Fibroblast of upper back skin (primary cell): Measurements from ENCODE around the gene CLCA1.

Source experiments
- DNase-seq: peaks from one replicate; pipeline ENCODE4 v3.0.0-alpha.2; 2013

CLCA1 gene

DNA sequence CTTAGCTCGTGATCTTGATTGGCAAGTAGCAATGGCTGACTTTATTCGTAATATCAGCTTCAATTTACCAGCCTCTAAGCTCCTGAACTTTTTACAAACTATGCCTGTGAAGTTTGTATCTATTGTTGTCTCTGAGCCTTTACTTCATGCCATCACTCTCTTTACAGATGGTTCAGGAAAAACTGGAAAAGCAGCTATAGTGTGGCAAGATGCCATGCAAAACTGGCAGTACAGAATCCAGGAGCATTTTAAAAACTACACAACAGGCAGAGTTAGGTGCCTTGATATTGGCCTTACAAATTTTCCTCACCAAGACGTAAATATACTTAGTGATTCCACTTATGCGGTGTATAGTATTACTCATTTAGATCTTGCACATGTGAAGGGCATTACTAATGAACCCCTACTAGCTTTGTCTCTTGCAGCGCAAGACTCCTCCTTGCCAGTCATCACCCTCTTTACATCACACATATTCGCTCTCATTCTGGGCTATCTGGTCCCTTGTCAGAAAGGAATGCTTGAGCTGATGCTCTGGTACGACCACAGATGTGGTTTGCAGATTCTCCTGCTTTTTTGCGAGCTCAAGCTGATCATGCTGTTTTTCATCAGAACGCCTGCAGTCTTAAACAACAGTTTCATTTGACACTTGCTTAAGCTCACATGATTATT is 36.3 kb downstream of the CLCA1 start:
- DNase-seq: peak; percentile 69

DNA sequence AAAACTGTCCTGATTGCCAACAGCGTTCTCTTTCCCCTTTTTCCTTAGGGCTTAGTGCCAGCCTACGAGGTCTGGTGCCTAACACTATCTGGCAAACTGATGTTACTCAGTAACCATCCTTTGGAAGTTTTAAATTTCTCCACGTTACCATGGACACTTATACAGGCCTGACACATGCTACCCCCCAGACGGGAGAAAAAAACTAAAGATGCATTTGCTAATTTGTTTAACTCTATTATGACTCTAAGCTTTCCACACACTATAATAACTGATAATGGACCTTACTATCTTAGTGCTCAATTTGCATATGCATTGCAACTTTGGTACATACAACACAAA is 36.8 kb downstream of the CLCA1 start:
- no peak for DNase-seq

DNA sequence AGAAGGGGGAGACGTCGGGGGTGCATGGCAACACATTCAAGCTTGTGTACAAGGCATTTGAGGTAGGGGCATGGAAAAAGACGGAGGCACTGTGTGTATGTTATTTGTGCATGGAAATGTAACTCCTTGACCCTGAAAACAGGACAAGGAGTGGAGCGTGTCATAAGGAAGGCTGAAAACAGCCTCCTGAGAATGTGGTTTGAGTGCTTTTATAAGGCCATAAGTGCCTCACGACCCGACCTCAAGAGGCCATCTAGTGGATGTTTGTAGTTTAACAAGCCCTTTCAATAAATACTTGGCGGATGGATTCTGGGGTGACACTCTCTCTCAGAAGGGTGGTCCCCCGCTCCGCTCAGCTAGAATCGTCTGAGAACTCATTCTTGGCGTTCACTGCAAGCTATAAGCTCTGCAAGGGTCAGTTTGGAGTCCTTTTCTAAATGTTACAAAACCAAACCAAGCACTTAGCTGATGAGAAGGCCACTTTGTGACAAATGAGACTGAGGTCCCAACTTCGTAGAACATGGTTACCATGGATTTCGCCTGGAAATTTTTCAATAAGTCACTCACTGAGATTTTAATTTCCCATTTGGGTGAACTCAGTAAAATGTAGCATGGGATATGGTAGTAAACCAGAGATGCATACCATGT is 39.3 kb downstream of the CLCA1 start:
- DNase-seq: peak; percentile 53

DNA sequence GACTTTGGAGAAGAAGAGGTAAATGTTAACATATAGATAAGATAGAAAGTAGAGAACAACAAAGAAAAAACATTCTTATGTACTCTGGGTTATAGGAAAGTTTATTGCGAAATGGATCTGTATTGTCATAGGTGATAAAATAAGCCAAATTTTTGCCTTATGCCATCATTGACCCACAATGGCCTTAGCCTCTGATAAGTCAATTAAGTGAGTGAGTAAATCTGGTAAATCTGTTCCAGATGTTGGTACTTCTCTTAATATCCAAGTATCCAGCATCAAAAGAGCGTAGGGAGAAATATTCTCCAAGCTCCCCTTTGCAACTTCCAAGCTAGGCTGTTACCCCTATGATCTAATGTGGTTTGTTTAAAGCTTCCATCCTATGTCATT is 39.8 kb downstream of the CLCA1 start:
- DNase-seq: peak; percentile 68

DNA sequence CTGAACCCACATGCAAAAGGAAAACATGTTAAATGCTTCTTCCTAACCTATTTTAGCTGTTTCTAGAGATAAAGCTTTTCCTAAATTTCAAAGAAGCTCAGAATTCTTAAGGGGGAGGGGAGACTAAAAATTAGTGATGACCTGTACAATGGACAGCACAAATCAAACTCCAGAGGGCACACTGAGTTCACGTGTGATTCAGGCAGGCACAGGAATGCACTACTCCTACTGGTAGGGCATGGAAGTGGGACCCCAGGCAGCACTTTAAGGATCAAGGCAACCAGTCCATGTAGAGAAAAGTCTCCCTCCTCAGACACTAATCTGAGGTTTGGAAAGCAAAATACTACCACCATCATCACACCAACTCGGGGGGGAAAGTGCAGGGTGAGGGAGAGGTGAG is 46.9 kb downstream of the CLCA1 start:
- DNase-seq: no peak

DNA sequence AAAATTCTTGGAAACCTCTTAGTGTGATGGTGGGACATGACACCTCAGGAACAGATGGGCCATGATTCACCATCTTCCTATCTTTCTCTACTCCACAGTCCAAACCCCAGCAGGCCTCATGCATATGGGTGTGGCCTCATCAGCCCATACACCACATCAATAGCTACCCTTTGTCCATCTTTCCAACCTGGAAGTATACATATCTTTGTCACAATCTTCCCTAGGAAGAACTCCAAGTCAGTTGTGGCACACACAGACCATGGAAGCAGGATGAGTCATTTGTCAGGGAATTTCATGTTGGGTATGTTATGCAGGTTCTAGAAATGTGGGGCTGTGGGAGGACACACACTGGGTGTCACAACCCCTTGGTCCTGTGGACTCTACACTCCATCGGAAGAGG is 47.6 kb downstream of the CLCA1 start:
- DNase-seq: no peak

DNA sequence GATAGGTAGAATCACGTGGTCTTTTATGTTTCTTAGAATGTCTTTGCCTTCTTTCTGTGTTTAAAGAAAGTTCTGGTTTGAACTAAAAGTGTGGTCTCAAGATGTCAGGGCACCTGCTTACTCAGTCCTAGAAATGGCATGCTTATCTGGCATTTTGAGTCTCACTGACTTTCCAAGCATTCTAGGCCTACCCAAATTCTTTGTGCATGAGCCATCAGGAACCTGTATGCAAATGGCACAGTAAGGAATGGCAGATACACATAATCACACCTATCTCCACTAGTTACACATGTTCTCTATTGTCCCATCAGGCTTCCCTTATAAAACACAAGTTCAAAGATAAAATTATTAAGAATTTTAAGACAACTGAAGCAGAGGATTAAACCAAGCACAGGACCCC is 48.6 kb downstream of the CLCA1 start:
- DNase-seq: no peak

DNA sequence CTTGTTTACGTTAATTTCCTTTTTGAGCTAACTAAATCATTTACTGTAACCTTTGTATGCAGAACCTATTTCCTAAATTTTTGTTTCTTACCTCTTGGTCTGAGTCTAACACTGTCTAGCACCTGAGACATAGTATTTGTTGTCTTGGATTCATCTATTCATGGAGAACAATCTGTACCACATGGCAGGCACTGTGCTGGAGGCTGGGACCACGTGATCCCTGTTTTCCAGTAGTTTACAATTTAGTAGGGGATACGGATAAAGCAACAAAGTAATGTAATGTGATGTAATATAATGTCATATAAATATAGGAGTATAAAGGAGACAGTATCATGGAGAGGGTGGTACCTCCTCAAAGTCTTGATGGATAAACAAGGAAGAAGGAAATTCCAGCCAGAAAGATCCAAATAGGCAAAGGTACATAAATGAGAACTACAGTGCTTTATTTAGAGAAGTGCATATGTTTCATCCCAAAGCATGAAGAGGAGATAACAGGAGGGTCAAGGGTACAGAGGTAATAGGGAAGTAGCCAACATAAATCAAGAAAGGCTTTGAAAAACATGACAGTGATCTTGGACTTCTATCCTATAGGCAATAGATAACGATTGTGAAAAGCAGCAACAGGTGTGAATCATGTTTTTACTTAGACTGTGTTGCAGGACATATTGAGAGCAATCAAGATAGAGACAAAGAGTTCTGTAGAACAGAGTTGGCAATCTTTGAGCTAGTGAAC is 52.2 kb downstream of the CLCA1 start:
- no peak for DNase-seq

DNA sequence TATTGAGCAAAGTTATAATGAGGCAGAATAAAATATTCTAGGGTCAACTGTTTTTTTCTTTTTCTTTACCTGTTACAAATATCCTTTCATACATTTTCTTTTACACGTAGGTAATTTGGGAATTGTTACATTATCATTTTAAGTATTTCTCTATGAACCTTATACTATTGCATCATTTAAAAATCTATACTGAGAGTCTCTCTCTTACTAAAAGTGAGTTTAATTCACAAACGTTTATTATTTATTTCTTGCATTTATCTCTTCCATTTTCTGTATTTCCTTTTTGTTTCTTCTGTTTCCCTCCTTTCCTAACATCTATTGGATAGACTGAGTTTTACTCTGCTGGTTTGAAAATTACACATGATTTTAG is 52.8 kb downstream of the CLCA1 start:
- DNase-seq: no peak

DNA sequence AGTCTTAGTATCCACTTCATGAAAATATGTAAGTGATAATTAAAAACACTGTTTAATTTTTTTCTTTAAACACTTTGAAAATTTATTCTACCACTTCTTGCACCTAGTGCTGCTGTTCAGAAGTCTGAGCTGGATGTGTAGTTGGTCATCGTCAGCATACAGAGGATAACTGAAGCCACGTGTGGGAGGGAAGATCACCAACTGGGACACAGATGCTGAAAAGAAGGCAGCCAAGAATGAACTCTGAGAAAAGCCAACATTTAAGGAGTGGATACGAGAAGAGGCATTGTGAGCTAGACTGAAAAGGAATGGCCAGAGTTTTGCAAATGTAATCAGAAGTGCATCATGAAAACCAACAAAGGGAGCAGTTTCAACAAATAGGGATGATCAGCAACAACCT is 53.5 kb downstream of the CLCA1 start:
- DNase-seq: no peak

DNA sequence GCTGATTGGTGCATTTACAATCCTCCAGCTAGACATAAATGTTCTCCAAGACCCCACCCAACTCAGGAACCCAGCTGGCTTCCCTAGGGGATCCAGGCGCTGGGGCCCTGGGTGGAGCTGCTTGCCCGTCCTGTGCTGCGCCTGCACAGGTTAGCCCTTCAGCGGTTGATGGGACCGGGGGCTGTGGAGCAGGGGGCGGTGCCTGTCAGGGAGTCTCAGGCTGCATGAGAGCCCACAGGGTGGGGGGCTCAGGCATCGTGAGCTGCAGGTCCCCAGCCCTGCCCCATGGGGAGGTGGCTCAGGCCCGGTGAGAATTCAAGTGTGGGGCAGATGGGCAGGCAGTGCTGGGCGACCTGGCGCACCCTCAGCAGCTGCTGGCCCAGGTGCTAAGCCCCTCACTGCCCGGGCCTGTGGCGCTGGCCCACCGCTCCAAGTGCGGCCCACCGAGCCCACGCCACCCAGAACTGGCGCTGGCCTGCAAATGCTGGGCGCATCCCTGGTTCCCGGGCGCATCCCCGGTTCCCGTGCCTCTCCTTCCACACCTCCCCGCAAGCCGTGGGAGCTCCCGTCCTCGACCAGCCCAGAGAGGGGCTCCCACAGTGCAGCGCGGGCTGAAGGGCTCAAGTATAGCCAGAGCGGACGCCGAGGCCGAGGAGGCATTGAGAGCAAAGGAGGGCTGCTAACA is 55.1 kb downstream of the CLCA1 start:
- DNase-seq: no peak

DNA sequence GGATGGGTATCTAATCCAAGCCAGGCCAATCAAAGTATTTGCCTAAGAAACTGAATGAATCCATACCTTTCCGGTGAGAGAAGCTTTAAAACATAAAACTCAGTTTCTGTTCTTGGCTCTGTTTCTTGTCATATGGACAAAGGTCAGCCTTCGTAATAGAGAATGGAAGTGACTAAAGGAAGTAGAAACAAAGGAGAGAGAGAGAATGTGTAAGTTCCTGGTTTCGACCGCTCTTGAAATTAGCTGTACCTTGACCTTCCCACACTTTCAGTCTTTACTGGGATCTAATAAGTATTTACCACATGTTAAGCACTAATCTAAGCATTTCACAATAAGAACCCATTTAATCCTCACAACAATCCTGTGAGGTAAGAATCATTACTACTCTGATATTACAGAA is 58.6 kb downstream of the CLCA1 start:
- no peak for DNase-seq

DNA sequence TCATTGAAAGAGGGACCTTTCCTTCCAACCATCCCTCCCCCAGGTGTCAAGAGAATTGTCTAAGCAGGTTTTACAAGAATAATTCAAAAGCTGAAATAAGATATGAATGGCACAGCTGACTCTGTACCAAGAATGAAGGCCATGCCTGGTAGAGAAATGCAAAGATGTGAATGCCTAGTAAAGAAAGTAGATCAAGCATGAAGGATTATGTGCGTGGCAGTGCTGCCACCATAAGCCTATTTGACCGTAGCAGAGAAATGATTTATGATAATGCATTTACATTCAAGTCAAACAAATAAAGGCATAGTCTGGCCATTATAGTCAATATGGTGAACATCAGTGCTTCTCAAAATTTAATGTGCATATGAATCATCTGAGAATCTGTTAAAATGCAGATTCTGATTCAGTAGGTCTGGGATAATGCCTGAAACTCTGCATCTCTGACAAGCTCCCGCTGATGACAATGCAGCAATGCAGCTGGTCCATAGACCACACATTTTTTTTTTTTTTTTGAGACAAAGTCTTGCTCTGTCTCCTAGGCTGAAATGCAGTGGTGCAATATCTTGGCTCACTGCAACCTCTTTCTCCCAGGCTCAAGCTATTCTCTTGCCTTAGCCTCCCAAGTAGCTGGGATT is 61.6 kb downstream of the CLCA1 start:
- no peak for DNase-seq

DNA sequence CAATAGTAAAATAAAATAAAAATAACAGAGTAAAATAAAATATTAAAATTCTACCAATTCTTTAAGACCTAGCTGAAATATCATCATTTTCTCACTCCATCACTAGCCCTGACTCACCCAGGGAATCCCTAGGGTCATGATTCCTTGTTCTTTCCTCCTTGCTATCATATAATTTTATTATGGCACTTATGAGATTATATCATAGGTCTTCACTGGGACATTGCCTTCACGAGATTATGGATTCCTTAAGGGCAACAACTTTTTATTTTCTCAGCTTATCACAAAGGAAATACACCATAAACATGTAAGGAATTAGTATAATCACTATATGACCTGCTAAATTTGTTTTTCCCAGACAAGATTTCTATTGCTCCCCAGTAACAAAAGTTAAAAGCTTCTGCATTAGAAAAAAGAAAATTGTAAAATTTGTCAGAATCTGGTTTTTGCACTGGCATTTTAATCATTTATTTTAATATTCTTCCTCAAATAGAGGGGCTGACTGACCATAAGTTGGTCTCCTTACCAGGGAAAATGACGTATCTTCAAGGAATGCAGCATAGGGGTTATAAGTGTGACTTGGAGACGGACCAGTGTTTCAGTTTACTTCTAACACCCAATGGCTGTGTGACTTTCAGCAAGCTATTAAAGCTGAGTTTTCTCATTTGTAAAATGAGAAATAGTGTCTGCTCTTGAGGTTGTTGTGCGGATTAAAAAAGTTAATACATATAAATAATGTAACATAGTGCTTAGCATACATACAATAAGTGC is 69.4 kb downstream of the CLCA1 start:
- no peak for DNase-seq

DNA sequence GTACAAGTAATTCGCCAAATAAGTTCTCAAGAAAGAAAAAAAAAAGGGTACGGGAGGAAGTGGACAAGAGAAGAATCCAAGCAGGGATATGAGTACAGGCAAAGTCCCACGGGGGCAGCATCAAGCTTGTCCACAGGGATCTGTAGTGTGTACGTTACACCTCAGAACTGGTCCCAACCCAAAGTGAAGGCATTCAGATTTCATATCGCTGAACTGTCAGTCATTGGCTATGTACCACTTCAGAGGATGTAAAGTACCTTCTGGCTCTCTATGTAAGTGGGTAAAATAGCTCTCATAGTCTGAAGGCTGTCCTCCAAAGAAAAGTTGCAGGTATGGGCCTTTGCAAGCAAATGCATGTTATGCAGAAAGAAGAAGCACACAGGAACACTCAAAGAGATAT is 70.0 kb downstream of the CLCA1 start:
- no peak for DNase-seq

DNA sequence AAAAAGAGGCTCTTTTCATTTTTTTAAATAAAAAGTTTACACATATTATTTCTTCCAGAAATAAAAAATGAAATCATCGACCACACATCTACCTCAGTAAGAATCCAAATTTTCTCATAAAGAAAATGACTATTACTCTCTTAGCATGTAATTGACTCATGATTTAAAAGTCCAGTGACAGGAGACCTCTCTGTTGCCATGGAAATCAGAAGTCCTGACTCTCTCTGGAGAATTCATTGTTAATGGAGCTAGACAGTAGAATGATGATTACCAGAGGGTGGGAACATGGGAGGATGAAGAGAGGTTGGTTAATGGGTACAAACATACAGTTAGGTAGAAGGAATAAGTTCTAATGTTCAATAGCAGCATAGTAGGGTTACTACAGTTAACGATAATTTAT is 73.1 kb downstream of the CLCA1 start:
- no peak for DNase-seq

DNA sequence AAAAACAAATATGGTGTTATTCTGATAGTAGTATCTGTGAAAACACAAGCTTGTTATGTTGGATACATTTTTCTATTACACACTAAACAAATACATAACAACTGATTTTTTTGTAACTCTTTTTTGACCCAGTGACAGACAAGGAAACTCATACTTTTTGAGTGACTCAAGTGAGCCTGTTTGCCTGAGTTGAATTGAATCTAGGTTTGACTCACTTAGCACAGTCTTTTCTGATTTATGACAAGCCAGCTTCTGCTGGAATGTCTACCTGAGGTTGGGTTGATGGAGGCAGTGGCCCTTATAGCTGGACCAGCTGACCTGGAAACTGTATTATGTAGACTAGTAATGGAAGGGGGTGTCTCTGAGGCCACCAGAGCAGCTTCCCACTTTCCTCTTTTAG is 73.9 kb downstream of the CLCA1 start:
- peak; percentile 39 for DNase-seq

DNA sequence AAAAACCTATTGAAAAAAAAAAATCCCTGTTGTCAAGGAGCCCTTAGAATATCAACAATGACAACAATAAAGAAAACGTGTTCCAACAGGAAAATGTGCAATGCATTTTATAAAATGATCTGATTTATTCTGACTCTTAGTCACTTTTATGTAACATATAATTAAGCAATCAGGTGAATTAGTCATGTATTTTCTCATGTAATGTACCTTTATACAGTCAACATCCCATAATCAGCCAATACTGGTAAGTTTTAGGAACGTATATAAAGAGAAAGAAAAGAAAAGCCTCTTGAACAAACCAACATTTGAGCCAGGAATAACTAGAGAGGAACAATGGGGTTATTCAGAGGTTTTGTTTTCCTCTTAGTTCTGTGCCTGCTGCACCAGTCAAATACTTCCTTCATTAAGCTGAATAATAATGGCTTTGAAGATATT is 78.1 kb downstream of the CLCA1 start, which contains the start of gene CLCA4:
Gene CLCA4, plus strand, starts transcription at position 292 of the 435 bp plus-strand sequence. Its CDS starts 42 bp downstream, at position 334.
- DNase-seq: no peak

DNA sequence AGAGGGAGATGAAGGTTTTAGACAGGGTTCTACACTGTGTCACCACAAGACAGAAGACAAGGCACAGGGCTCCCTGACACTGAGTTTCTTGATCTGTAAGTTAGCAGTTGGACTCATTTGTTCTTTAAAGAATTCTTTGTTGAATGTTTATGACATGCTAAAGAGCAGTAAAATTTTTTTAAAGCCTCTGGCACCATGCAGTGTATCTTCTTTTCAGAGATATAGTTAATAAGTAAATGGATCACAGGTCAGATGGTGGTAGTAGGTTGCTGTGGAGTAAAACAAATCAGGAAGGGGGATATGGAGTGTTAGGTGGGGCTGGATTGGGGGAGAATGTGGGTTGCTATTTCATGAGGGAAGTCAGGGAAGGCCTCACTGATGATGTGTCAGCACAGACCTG is 80.1 kb downstream of the CLCA1 start:
- DNase-seq: no peak
